Jurkat, Clone E6-1 (cell line): ENCODE data around the gene SRPX.

Experiments used
- DNase-seq: peaks from one replicate; pipeline ENCODE4 v3.0.0-alpha.2; 2011; ENCODE audit warnings: low read depth, low spot score
- H3K4me3 ChIP-seq: 2 replicates; pipeline ENCODE4 v1.5.1; 2011; ENCODE audit warnings: mild to moderate bottlenecking, low read length, control low read depth, moderate library complexity

SRPX gene

GRCh38 chrX:38214551-38215531 lies 5.8 kb downstream of the SRPX start:
- DNase-seq, result no peak
- no peak overlapping the region for H3K4me3 ChIP-seq

DNA sequence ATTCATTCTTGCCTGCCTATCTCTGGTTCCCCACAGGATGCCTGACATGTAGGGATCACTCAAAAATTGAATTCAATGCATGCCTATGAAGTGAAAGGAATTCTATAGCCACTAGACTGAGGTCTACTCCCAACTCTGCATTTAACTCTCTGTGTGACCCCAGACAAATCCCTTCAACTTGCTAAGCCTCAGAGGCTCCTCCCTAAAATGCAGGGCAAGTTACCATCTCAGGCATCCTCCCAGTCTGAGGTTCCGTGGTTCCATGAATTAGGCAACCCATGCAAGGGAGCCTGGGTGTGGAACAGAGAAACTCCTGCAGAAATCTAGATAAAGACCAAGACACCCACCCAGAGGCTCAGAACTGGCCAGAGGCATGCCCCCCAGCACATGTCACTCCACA lies 6.6 kb downstream of the SRPX start:
- DNase-seq, result no peak
- H3K4me3 ChIP-seq, result no peak overlapping the region

- DNase-seq, result no peak
- H3K4me3 ChIP-seq, result no peak overlapping the region
These were observed 8.6 kb downstream of the SRPX start for GRCh38 chrX:38211891-38212635.

GRCh38 chrX:38206542-38206941 lies 14.1 kb downstream of the SRPX start:
- no peak overlapping the region for H3K4me3 ChIP-seq
- no peak for DNase-seq

DNA sequence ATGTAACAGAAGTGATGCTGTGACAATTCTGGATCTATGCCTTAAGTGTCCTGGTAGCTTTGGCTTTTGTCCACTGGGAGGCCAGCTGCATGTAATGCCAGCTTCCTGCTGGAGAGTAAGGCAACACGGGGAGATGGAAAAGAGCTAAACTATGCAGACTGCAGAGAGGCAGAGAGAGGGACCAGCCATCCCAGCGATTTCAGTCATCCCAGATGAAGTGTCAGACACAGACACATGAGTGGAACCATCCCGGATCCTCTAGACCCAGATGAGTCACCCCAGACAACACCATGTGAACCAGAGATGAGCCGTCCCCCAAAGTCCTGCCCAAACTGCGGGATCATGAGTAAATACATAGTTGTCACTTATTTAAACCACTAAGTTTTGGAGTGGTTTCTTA lies 14.6 kb downstream of the SRPX start:
- DNase-seq, result no peak
- no peak overlapping the region for H3K4me3 ChIP-seq

DNA sequence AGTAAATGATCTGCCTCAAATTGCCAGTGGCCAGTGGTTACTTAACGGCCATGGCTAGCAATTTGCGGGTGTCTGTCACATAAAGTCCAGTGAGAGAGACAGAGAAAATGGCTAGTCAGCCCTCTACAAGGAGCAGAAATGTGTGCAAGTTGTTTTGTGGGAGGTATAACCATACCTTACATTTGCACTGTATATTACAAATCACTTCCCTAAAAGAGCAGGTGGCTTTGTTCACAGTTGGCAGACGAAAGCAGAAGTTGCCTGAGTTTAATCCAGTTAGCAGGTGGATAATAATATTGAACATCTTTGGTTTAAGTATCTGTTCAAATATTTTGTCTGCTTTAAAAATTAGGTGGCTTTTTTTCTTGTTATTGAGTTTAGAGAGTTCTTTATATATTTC lies 15.6 kb downstream of the SRPX start:
- DNase-seq, result no peak
- H3K4me3 ChIP-seq, result no peak overlapping the region

DNA sequence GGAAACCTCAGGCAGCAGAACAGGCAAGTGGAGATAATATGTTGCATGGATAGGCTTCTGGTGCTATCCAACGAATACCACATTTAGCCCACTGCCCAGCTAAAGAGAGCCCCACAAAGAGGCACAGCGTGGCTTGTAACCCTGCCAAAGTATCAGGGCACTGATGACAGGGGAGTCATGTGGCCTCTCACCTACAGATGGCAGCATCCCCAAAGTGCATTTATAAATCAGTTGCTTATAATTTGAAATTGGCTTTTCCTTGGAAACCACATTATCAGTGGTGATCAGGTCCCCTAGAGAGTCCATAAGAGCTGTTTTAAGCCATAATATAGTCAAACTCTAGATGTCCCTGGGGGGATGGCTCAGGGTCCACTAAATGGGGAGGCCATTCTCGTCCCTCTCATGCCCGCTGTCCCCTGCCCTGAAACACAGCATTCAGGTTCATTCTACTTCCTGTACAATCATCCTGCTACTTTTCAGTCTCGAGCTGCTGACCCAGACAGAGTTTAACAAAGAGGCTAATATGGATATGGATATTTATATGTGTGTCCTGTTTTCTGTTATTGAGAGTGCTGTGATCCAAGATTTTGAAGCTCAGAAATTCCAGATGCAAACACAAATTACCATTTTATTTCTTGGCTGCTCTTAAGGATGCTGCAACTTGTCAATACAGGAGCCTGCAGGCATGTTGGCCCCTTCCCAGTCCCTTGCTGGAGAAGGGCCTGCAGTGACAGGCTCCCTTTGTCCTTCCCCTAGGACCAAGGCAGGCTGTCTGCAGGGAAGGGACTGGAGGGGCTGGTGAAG lies 28.5 kb downstream of the SRPX start:
- no peak for DNase-seq
- H3K4me3 ChIP-seq, result no peak overlapping the region

GRCh38 chrX:38189431-38190250 lies 31.0 kb downstream of the SRPX start:
- H3K4me3 ChIP-seq, result no peak overlapping the region
- no peak for DNase-seq

DNA sequence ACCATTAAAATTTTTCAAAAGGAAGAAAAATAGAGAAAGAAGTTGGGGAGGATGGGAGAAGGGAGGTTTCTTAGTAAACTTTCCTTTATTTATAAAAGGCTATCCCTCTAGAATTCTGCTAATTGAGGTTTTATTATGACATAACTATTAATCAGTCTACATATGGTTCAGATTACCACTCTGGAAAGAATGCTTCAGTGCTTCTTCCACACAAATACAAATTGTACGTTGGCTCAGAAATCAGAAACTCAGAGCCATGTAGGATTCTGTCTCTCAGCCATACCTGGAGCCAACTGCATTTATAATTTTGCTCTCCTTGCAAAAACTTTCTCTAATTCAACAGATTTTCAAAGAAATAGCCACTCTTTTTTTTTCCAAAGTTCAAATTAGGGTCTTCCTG lies 37.1 kb downstream of the SRPX start:
- H3K4me3 ChIP-seq, result no peak overlapping the region
- DNase-seq, result no peak

- H3K4me3 ChIP-seq, result no peak overlapping the region
- DNase-seq, result no peak
These were observed 39.3 kb downstream of the SRPX start for GRCh38 chrX:38181357-38181756.

- DNase-seq, result no peak
- H3K4me3 ChIP-seq, result no peak overlapping the region
These were observed 42.3 kb downstream of the SRPX start for GRCh38 chrX:38178396-38178795.

DNA sequence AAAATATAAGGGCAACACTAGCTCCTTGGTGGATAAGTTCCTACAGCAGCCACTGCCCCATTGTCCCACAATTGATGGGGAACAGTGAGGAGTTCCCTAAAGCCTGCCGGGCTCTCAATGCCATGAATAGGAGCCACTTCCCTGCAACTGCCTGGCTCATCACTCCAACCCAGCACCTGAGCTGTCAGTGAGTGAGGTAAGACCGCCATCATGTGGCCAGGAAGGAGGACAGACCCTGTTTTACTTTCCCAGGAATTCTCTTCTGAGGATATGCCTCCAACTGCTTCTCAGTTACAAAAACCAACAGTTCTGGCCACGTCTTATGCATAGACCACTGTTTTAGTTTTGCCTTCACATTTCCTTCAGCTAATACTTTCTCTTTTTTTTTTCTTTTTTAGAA lies 45.5 kb downstream of the SRPX start:
- DNase-seq, result no peak

DNA sequence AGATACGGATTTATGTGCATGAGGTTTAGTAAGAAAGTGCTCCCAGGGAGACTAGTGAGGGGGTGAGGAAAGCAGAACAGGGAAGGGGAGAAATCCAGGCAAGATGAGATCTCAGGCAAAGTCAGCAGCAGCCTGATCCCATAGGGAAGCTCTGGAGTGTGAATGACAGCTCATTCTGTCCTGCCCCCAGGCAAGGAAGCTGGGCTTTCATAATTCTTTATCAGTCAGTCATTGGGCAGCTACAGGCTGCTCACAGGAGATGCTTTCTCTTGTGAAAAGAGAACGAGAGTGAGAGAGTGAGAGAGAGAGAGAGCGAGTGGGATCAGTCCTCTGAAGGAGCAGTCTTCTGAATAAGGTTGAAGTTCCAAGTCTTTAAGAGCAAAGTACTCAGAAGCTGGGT lies 48.1 kb downstream of the SRPX start:
- DNase-seq, result no peak
- no peak overlapping the region for H3K4me3 ChIP-seq

More for the DNA sequence above, 45.5 kb downstream of the SRPX start:
- H3K4me3 ChIP-seq, result no peak overlapping the region

- DNase-seq, result no peak
- H3K4me3 ChIP-seq, result no peak overlapping the region
These were observed 50.1 kb downstream of the SRPX start for GRCh38 chrX:38170556-38170955.

- peak; percentile 2 for DNase-seq
- H3K4me3 ChIP-seq, result no peak overlapping the region
These were observed 54.1 kb downstream of the SRPX start for GRCh38 chrX:38166478-38167083.

DNA sequence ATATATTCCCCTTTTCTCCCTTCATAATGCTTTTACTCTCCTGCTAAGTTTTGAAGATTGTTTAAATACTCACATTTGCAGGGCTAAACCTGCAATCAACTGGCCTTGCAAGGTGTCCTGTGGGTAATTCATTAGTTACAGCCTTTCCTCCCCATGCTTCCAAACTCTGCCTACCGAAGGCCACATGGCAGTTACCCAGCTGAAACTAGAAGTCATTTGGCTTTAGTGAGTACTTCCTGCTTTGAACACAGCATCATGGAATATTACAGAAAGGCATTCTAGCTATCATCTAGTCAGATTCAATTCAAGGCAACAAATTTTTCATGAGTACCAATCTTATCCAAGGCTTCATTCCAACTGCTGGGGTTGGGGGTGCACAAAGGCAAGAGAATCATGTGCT lies 55.6 kb downstream of the SRPX start:
- no peak overlapping the region for H3K4me3 ChIP-seq
- DNase-seq, result no peak

- no peak overlapping the region for H3K4me3 ChIP-seq
- DNase-seq, result no peak
These were observed 57.5 kb downstream of the SRPX start for GRCh38 chrX:38163193-38163592.

- H3K4me3 ChIP-seq, result no peak overlapping the region
- no peak for DNase-seq
These were observed 63.8 kb downstream of the SRPX start for GRCh38 chrX:38156838-38157237.
